LNCaP clone FGC (cell line): Measurements from ENCODE around the gene ANKRD24.

Experiments
- DNase-seq: peaks from one replicate; pipeline ENCODE4 v3.0.0-alpha.2; 2011; ENCODE audit warnings: low read depth
- H3K4me3 ChIP-seq: 2 replicates; pipeline ENCODE4 v1.5.1; 2011; ENCODE audit warnings: mild to moderate bottlenecking, low read depth, low read length, control low read depth
- TF ChIP-seq, protein P1 (sequence below): IDR thresholded peaks from 2 replicates; pipeline ENCODE4 v1.5.1; 2012; ENCODE audit warnings: mild to moderate bottlenecking; ENCODE audit not compliant: control insufficient read depth, insufficient read depth; ENCODE audit errors: extremely low read depth

ANKRD24 gene

DNA sequence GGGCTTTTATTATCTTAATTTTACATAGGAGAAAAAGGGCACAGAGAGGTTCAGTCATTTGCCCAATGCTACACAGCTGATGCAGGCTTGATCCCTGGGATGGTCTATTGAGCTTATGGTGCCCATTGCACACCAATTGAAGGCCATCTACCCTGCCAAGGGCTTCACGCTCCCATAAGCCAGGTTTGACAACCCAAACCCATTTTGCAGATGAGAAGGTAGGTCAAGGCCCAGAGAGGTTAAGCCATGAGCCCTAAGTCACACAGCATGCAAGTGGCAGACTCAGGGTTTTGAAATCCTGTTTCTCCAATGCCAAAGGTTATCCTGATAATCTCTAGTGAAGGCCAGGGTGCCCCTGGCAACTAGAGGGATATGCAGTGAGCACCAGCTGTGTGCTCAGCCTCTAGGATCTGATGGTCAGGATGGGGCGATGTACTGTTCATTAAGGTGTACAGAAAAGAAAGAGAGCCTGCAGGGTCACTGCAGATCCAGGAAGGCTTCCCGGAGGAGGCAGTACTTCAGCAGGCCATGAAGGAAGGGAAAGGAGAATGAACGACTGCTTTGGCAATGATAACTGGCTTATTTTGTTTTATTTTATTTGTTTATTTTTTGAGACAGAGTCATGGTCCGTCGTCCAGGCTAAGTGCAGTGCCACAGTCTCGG is 20.9 kb upstream of the ANKRD24 start:
- TF ChIP-seq, protein P1, sequence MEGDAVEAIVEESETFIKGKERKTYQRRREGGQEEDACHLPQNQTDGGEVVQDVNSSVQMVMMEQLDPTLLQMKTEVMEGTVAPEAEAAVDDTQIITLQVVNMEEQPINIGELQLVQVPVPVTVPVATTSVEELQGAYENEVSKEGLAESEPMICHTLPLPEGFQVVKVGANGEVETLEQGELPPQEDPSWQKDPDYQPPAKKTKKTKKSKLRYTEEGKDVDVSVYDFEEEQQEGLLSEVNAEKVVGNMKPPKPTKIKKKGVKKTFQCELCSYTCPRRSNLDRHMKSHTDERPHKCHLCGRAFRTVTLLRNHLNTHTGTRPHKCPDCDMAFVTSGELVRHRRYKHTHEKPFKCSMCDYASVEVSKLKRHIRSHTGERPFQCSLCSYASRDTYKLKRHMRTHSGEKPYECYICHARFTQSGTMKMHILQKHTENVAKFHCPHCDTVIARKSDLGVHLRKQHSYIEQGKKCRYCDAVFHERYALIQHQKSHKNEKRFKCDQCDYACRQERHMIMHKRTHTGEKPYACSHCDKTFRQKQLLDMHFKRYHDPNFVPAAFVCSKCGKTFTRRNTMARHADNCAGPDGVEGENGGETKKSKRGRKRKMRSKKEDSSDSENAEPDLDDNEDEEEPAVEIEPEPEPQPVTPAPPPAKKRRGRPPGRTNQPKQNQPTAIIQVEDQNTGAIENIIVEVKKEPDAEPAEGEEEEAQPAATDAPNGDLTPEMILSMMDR: no peak
- no peak for DNase-seq
- no peak overlapping the region for H3K4me3 ChIP-seq

DNA sequence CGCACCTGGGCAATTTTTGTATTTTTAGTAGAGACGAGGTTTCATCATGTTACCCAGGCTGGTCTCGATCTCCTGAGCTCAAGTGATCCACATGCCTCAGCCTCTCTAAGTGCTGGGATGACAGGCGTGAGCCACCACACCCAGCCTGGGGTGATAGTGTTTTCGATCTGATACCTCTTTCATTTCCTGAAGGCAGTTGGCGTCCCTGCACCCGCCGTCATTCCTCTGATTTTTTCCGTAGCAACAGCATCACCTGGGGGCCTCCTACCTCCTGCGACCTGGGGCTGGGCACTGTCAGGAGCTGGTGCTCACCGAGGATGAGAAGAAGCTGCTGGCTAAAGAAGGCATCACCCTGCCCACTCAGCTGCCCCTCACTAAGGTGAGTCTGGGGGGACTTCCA is 18.2 kb upstream of the ANKRD24 start:
- H3K4me3 ChIP-seq: no peak overlapping the region
- DNase-seq: no peak
- TF ChIP-seq, protein P1: no peak

DNA sequence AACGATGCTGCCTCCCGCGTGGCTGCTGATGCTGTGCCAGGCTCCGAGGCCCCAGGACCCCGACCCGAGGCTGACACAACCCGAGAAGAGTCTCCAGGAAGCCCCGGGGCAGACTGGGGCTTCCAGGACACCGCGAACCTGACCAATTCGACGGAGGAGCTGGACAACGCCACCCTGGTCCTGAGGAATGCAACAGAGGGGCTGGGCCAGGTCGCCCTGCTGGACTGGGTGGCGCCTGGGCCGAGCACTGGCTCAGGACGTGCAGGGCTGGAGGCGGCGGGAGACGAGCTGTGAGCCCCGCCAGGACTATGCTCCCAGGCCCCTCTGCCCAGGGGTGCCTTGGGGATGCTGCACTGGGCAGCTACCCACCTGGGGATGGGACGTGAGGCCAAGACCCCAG is 10.8 kb upstream of the ANKRD24 start:
- DNase-seq: no peak
- TF ChIP-seq, protein P1: no peak
- H3K4me3 ChIP-seq: no peak overlapping the region

DNA sequence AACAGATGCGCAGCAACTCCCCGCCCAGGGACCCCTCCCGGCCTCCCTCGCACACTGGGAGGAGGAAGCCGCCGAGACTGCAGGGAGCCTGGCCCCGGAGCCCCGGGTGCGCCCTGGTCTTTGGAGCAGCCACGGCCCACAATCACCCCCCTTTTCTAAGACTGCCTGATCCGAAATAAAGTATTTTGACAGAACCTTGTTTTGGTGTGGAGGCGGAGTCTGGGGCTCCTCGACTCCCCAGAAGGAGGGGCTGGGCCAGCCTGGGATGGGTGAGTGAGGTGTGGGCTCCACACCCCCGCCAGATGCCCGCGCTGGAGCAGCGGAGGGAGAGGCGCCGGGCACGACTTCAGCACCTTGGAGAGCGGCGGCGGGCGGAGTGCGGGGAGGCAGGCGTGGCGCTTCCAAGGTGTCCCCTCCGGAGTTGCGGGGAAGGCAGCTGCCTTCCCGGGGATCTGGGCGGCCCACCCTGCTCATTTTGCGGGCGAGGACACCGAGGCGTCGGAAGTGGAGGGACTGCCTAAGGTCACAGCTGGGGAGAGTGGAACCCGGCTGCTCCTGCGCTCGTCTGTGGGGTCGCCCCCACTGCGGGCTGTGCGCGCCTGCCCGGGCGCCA is 9.5 kb upstream of the ANKRD24 start:
- no peak overlapping the region for H3K4me3 ChIP-seq
- TF ChIP-seq, protein P1: no peak
- no peak for DNase-seq

DNA sequence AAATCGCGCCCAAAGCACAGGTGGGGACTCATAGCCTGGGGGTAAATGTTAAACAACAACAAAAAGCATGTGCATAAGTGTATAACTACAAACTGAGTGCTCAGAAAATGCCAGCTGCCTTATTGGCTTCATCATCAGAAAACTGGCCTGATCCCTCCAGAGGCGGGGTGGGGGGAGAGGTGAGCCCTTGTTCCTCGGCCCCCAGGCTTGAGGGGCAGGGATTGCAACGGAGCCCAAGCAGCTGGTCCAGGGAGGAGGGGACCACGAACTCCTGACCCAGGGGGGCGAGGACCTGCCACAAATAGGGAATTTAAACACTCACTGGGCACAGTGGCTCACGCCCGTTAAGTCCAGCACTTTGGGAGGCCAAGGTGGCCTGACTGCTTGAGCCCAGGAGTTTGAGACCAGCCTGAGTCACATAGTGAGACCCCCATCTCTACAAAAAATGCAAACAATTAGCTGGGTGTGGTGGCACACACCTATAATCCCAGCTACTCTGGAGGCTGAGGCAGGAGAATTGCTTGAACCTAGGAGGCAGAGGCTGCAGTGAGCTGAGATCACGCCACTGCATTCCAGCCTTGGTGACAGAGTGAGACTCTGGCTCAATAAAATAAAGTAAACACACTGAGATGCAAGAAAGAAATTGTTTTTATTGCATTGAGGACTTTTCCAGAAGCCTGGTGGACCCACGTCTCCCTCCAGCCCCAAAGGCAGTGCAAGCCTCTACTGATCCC is 8.8 kb upstream of the ANKRD24 start:
- H3K4me3 ChIP-seq: no peak overlapping the region
- TF ChIP-seq, protein P1: no peak
- DNase-seq: no peak

DNA sequence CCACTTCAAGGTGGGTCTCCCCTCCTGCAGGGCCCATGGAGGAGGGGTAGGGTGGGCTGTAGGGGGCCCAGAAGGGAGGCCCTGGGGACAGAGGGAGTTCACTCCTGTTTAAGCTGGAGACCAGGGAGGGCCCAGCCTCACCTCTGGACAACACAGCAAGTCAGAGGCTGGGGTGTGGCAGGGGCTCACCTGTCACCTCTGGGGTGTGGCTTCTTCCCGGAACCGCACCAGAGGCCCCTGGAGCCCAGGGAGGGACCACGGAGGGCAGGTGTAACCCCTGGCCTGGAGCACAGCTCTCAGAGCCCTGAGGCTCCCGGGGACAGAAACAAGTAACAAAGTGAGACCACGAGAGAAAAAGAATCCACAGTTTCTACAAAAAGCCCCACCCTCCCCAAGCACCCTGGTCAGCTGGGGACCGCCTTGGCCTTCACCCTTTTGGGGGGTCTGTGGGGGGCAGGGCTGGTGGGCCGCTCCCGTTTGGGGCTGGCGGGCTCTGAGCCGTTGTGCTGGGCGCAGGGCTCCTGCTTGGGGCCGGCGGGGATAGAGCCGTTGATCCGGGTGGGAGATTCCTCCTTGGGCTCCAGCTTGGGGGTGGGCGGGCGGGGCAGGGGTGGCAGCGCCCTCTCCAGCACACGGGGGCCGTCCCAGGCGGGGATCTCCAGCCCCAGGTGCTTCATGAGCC is 8.1 kb upstream of the ANKRD24 start:
- no peak for DNase-seq
- no peak overlapping the region for H3K4me3 ChIP-seq
- TF ChIP-seq, protein P1: no peak
